Right lobe of liver (tissue), 4 donors: Measurements from ENCODE around the gene YTHDF2.

Source experiments
- POLR2A ChIP-seq: fragments of 450-650 bp; IDR thresholded peaks from one replicate; pipeline ENCODE4 v1.6.1; 2017; ENCODE audit warnings: antibody characterized with exemption, mild to moderate bottlenecking
- TF ChIP-seq, protein P1 (sequence below), 4 donors: fragments of 200-600 bp in 3 of 4; fragments of 450-650 bp in 1 of 4; IDR thresholded peaks; one replicate each; pipeline versions ENCODE4 v1.5.1 to v1.8.0; 2016 to 2022; ENCODE audit warnings: antibody characterized with exemption in 4 of 4, mild to moderate bottlenecking in 2 of 4
- donor health status: DM: no; HTN: no; CAD: no.
- donor health status: DM: no; HTN: no; CAD: no.
- donor health status: DM: no; HTN: yes; CAD: no.

- TF ChIP-seq, protein P1, sequence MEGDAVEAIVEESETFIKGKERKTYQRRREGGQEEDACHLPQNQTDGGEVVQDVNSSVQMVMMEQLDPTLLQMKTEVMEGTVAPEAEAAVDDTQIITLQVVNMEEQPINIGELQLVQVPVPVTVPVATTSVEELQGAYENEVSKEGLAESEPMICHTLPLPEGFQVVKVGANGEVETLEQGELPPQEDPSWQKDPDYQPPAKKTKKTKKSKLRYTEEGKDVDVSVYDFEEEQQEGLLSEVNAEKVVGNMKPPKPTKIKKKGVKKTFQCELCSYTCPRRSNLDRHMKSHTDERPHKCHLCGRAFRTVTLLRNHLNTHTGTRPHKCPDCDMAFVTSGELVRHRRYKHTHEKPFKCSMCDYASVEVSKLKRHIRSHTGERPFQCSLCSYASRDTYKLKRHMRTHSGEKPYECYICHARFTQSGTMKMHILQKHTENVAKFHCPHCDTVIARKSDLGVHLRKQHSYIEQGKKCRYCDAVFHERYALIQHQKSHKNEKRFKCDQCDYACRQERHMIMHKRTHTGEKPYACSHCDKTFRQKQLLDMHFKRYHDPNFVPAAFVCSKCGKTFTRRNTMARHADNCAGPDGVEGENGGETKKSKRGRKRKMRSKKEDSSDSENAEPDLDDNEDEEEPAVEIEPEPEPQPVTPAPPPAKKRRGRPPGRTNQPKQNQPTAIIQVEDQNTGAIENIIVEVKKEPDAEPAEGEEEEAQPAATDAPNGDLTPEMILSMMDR (IDR thresholded peaks at IDR 0.05) = no peak
- no peak for TF ChIP-seq POLR2A
These were observed 13.6 kb downstream of the YTHDF2 start for GRCh38 chr1:28750330-28750729.
